Tibial nerve (tissue), 4 donors: ENCODE measurements around the gene FEM1C.

Experiments
- EP300 ChIP-seq, 2 donors: sonication (generic); formaldehyde crosslinking; IDR thresholded peaks; one replicate each; pipeline ENCODE4 v1.6.1; 2017; ENCODE audit warnings: antibody characterized with exemption in 2 of 2, mild to moderate bottlenecking in 1 of 2
- POLR2A ChIP-seq, 2 donors: fragments of 450-650 bp; IDR thresholded peaks; one replicate each; pipeline ENCODE4 v1.6.1; 2017; ENCODE audit warnings: antibody characterized with exemption in 2 of 2, mild to moderate bottlenecking in 2 of 2, moderate library complexity in 2 of 2
- TF ChIP-seq, protein P1 (sequence below), 5 experiments: fragments of 200-600 bp in 3 of 5; fragments of 450-650 bp in 2 of 5; sonication (generic) in 3 of 5; IDR thresholded peaks; one replicate each; pipeline ENCODE4 v1.5.1; 2016 to 2019; ENCODE audit warnings: antibody characterized with exemption in 5 of 5, mild to moderate bottlenecking in 3 of 5, moderate library complexity in 2 of 5

DNA sequence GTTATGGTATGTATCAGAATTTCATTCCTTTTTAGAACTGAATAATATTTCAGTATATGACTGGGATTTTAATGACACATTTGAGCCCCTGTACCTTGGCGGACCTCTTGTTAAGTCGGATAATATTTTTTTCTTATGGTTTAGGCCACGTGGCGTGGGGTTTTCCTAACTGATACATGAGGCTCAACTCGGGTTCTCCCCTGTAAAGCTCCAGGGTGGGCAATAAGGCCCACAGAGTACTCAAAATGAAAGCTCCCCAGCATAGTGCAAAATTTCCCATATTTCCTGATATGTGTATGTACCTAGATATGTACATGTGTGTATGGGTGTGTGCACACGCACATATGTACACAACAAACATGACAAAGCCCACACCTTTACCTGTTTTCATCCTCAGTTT lies 33.2 kb upstream of the FEM1C start:
- TF ChIP-seq, protein P1, sequence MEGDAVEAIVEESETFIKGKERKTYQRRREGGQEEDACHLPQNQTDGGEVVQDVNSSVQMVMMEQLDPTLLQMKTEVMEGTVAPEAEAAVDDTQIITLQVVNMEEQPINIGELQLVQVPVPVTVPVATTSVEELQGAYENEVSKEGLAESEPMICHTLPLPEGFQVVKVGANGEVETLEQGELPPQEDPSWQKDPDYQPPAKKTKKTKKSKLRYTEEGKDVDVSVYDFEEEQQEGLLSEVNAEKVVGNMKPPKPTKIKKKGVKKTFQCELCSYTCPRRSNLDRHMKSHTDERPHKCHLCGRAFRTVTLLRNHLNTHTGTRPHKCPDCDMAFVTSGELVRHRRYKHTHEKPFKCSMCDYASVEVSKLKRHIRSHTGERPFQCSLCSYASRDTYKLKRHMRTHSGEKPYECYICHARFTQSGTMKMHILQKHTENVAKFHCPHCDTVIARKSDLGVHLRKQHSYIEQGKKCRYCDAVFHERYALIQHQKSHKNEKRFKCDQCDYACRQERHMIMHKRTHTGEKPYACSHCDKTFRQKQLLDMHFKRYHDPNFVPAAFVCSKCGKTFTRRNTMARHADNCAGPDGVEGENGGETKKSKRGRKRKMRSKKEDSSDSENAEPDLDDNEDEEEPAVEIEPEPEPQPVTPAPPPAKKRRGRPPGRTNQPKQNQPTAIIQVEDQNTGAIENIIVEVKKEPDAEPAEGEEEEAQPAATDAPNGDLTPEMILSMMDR (IDR thresholded peaks at IDR 0.05) = no peak
- TF ChIP-seq POLR2A (IDR thresholded peaks at IDR 0.05) = no peak
- no peak for TF ChIP-seq EP300 (IDR thresholded peaks at IDR 0.05)
